Measurements from ENCODE around the gene SIGMAR1.

The SIGMAR1 gene

GRCh38 chr9:34637356-34638137 lies at the start of gene SIGMAR1:
TSS of gene SIGMAR1 (minus strand) at chr9:34637787. CDS start at chr9:34637697, 90 bp downstream.
- peak; percentile 87 to 92 (median 91) for DNase-seq (ENCODE audit: low read depth in 2 of 3, low spot score in 1 of 3)

- no peak for DNase-seq (ENCODE audit: low read depth in 2 of 3, low spot score in 1 of 3)
Observed at GRCh38 chr9:34686732-34687131, 49.1 kb upstream of the SIGMAR1 start.

DNA sequence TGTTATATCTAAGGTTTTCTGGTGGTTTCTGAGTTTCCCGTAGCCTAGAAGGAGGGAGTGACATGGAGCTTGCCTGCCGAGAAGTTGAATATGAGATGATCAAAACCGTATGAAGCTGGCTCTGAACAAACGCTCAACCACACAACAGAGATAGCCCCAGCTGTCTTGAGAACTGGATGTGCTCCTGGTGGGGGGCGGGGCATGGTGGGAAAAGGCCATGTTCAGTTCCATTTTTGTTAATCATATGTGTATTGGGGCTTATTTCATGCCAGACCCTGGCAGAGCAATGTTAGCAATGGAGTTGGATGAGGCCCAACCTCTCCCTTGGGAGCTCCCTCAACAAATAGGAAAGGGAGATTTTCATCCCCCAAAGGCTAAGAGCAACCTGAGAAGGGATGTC lies 48.6 kb upstream of the SIGMAR1 start:
- no peak for DNase-seq (ENCODE audit: low read depth in 2 of 3, low spot score in 1 of 3)

GRCh38 chr9:34685591-34685990 lies 48.0 kb upstream of the SIGMAR1 start:
- no peak for DNase-seq (ENCODE audit: low read depth in 2 of 3, low spot score in 1 of 3)

DNA sequence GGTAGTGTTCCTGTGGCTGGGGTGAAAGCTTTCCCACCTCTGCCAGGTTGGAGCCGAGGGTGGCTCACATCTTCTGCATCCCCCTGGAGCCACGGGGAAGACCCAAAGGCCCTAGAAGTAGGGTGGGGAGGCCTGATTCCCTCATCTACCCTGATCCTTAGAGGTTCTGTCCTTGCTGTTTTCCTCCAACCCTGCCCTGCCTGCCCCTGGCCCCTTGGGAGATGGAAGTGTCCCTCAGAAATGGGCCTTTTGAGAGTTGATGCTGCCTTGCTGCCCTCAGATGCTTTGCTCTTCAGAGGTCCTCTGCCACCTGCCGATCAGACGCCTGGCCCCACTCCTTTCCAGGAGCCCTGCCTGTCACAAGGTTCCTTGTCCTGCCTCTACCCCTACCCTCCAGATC lies 47.2 kb upstream of the SIGMAR1 start:
- DNase-seq (ENCODE audit: low read depth in 2 of 3, low spot score in 1 of 3) = no peak

DNA sequence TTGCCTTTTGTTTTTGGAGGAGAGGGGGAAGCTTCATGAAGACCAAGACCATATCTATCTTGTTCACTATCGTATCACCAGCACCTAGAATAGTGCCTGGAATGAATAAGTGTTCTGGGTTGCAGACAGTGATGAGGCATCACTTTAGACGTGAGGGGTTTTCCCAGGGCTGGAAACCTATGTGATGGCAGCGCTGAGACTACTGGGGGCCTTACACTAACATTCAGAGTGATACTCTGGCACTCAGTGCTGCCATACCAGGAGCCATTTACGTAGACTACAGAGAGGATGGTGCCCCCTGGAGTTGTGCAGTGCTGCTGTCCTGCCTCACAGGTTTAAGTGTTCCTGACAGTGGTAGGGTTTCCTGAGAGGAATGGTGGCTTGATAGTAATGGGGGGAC lies 46.6 kb upstream of the SIGMAR1 start:
- peak in 2 of 3 donors; percentile 17 to 25 for DNase-seq (ENCODE audit: low read depth in 2 of 3, low spot score in 1 of 3)

DNA sequence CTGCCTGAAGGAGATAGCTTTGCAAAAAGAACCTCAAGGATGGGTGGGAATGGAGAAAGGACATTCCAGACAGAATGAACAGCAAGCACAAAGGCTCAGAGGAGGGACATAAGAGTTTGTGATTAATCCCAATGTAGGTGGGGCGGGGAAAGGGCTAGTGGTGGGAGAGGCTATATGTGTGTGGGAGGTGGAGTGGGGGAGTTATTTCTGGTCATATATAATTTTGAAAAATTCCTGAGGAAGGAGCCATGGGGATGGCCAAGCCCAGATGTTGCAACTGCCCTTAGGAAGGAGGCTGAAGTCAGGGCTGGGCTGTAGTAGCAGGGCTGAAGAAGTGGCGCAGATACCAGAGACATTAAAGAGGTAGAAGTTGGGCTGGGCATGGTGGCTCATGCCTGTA lies 38.3 kb upstream of the SIGMAR1 start:
- no peak for DNase-seq (ENCODE audit: low read depth in 2 of 3, low spot score in 1 of 3)

- DNase-seq (ENCODE audit: low read depth in 2 of 3, low spot score in 1 of 3) = peak; percentile 44 to 51 (median 49)
Observed at GRCh38 chr9:34675048-34675714, 37.6 kb upstream of the SIGMAR1 start.

DNA sequence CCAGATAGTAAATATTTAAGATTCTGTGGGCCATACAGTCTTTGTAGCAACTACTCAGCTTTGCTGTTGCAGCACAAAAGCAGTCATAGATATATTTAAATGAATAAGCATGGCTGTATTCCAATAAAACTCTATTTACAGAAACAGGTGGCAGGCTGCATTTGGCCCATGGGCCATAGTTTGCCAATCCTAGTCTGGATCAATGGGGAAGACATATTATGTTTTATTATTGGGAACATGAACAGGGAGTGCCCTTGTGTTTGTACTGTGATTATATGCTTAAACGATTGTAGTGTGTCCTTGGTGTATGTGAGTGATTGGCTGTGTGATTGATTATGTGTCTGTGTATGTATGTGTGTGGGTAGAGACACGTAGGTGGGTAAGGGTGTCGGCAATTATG lies 36.9 kb upstream of the SIGMAR1 start:
- DNase-seq (ENCODE audit: low read depth in 2 of 3, low spot score in 1 of 3) = no peak

GRCh38 chr9:34671307-34671706 lies 33.7 kb upstream of the SIGMAR1 start:
- DNase-seq (ENCODE audit: low read depth in 2 of 3, low spot score in 1 of 3) = no peak

DNA sequence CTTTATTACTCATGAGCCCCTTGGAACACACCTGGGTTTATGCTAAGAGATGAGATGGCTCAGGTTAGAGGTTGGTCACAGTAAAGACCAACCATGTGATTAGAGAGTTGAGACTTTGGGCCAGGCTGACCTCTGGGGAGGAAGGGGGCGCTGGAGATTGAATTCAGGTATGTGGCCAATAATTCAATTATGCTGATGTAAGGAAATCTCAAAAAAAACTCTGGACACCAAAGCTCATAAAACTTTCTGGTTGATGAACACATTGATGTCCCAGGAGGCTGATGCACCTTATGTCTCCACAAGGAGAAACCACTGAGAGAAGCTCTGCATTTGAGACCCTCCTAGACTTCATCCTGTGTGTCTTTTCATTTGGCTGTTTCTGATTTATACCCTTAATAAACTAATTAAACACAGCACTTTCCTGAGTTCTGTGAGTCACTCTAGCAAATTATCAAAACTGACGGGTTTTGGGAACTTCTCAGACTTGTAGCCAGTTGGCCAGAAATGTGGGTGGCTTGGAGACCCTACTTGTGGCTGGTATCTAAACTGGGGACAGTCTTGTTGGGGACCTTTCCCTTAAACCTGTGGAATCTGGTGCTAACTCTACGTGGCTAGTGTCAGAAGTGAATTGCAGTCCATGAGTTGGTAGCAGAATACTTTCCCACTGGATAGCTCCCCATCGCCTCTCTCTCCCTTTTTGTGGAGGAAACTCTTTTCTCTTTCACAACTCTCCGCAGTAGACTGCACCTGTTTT lies 32.4 kb upstream of the SIGMAR1 start:
- DNase-seq (ENCODE audit: low read depth in 2 of 3, low spot score in 1 of 3) = no peak

DNA sequence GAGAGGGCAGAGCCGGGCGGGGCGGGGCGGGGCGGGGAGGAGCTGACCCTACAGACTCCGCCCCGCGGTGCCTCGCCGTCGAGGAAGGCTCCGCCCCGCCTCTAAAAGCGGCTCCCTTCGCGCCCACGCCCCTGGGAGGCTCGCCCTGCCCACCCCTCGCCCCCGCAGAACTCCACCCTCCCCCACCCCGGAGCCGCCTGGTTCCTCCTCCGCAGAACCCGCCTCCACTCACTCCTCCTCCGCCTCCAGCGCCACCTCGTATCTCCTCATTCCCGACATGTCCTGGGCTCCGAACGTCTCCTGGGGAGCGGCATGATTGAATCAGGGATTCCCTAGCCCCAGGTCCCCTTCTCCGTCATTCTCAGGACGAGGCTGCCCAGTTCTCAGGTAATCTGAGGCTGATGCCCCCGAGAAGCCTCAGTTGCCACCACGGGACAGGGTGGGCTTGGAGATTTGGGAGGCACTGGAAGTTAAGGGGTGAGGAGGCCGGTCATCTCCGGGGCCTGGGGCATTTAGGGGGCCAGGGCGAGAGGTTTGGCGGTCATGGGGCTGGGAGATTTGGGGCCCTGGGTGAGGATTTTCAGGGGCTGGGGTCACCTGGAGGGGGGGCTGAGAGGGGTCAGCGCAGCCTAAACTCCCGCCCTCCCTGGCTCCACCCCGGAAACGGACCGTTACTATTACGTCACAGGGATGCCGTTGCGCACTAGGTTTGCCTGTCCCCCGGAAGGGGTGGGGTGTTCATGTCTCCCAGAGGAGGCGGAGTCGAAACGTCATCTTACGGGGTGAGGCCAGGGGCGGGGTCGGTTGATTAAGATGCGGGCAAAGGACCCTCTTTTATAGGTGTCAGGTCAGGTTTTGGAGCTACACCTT lies 28.0 kb upstream of the SIGMAR1 start:
- DNase-seq (ENCODE audit: low read depth in 2 of 3, low spot score in 1 of 3) = peak; percentile 71 to 76 (median 76)

DNA sequence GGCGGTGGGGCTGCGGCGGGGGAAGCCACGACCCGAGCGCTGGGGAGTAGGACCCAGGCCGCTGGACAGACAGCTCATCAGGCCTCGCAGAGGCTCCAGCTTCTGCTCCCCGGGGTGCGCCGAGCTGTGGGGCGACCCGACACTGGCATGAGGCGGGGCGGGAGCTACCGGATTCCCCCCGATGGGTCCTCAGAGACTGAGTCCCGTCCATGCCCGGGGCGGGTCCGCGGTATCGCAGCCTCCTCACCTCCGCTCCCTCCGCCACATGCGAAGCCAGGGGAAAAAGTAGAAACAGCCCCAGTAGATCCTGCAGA lies 27.4 kb upstream of the SIGMAR1 start:
- no peak for DNase-seq (ENCODE audit: low read depth in 2 of 3, low spot score in 1 of 3)

DNA sequence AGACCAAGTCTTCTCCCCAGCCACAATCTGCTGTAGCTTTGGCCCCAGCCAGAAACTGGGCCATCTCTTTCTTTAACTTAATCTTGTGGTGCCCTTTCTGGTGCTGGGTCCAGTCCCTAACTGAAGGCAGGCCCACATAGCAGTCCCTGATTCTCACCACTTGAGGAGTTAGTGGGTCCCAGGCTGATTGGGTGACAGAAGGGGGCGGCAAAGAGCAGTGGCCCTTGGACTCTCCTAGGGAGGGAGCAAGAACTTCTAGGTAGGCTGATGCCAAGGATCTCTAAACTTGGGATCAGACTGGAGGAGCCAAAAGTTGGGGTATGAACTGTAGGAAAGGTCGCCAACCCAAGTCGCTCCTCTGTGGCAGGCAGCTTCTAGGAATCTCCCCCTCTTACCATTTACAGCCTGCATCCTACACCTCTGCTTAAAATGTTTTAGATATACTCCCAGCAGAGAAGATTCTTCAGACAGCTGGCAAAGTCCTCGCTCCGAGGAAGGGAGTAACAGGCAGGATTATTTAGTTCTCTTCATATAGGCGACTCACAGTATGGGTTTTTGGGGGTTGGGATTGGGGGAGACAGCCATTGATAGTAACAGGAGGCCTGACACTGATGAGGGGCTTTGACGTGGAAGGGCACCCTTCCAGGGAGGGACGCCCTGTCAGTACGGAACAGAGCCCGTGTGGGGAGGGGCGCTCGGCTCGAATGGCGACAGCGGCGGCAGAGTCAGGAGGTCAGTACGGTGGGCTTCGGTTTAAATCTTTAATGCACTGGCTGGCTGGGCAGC lies 26.9 kb upstream of the SIGMAR1 start:
- peak; percentile 49 to 69 (median 61) for DNase-seq (ENCODE audit: low read depth in 2 of 3, low spot score in 1 of 3)

GRCh38 chr9:34663303-34663605 lies 25.7 kb upstream of the SIGMAR1 start:
- DNase-seq (ENCODE audit: low read depth in 2 of 3, low spot score in 1 of 3) = no peak

DNA sequence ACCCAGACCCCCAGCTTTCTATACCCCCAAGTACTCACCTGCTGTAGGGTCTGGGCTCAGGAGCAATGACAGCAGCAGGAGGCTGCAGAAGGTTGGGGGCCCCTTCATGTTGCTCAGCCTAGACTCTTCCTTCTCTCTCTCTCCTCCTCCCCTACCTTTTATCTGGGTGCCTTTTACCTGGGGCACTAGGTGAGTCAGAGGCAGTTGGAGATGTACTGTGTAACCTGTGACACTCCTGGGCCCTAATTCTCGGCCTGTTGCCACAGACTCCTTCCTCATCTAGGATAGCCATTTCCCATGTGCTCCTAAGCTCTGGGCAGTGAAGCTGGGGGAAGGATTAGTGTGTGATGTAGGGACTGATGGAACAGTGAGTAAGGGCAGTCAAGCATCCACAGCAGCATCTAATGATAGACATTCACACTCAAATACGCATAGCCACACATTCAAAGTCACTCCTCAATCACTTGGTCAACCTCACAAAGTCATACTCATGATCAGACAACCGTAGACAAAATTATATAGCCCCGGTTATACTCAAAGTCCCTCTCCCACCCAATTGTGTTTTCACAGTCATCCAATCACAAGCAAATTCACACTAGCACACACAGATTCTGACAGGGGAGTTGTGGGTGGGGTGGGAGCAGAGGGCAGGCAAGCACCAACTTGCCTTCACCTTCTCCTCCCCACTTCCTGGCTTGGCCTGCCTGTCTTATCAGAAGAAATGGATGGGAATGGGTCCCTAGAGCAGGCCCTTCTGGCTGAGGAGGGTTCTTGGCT lies 25.1 kb upstream of the SIGMAR1 start, which contains the start of gene CCL27:
CCL27 (minus strand) TSS at position 132 of the 777 bp plus-strand sequence; CDS start at position 108, 24 bp downstream.
- DNase-seq (ENCODE audit: low read depth in 2 of 3, low spot score in 1 of 3) = no peak

- no peak for DNase-seq (ENCODE audit: low read depth in 2 of 3, low spot score in 1 of 3)
Observed at GRCh38 chr9:34659592-34660253, 22.1 kb upstream of the SIGMAR1 start.

- DNase-seq (ENCODE audit: low read depth in 2 of 3, low spot score in 1 of 3) = no peak
Observed at GRCh38 chr9:34658461-34658860, 20.9 kb upstream of the SIGMAR1 start.

- DNase-seq (ENCODE audit: low read depth in 2 of 3, low spot score in 1 of 3) = no peak
Observed at GRCh38 chr9:34656992-34657391, 19.4 kb upstream of the SIGMAR1 start.

All from stimulated activated CD4-positive, alpha-beta T cell treated with anti-CD3 and anti-CD28 coated beads, Interleukin-12 subunit alpha, Interleukin-12 subunit beta, amount 100 ng/mL, for 48 hours (primary cell).